HEK293 (cell line): Measurements from ENCODE around the gene KSR1.

ENCODE experiments used
- CTCF ChIA-PET: fragments of 350-600 bp; formaldehyde crosslinking; extraction: SDS; loops from one replicate; lab custom pipeline; 2021; ENCODE audit warnings: antibody characterized with exemption; lab: Yijun Ruan, JAX
- POLR2A ChIA-PET: fragments of 300-600 bp; formaldehyde crosslinking; extraction: SDS; loops from one replicate; lab custom pipeline; 2020; ENCODE audit warnings: antibody characterized with exemption, inconsistent platforms; lab: Yijun Ruan, JAX
- H3K27ac ChIP-seq: fragments of 200-500 bp; sonication (Bioruptor generic); 2 replicates; pipeline ENCODE4 v1.5.1; 2014; ENCODE audit warnings: low read depth, low read length, control low read depth, inconsistent platforms; ENCODE audit errors: extremely low read depth
- H3K36me3 ChIP-seq, 2 experiments: fragments of 200-500 bp in 1 of 2; sonication (Bioruptor generic) in 1 of 2; 1 replicate in 1 of 2; 2 replicates in 1 of 2; pipeline ENCODE4 v1.5.1; 2014 to 2017; ENCODE audit warnings: inconsistent platforms in 2 of 2, low read length in 2 of 2; ENCODE audit not compliant: control insufficient read depth in 2 of 2, insufficient read depth in 1 of 2
- H3K4me1 ChIP-seq: fragments of 200-500 bp; sonication (Bioruptor generic); 2 replicates; pipeline ENCODE4 v1.5.1; 2014; ENCODE audit warnings: mild to moderate bottlenecking, low read length, inconsistent platforms; ENCODE audit not compliant: control insufficient read depth, insufficient read depth
- H3K4me3 ChIP-seq: 2 replicates; pipeline ENCODE4 v1.5.1; 2011; ENCODE audit warnings: low read depth, mild to moderate bottlenecking, control low read depth, low read length, moderate library complexity
- H3K9me3 ChIP-seq: fragments of 200-500 bp; sonication (Bioruptor generic); 2 replicates; pipeline ENCODE4 v1.5.1; 2014; ENCODE audit warnings: low read depth, low read length, inconsistent platforms; ENCODE audit not compliant: control insufficient read depth, insufficient read depth
- GFI1B ChIP-seq: fragments of 450-650 bp; formaldehyde crosslinking; IDR thresholded peaks from 2 replicates; pipeline ENCODE4 v1.5.1; 2016; ENCODE audit warnings: missing biosample characterization, missing genetic modification characterization
- GLIS1 ChIP-seq: fragments of 450-650 bp; formaldehyde crosslinking; IDR thresholded peaks from 2 replicates; pipeline ENCODE4 v1.5.1; 2016; ENCODE audit warnings: missing biosample characterization, missing genetic modification characterization
- PRDM1 ChIP-seq: fragments of 450-650 bp; formaldehyde crosslinking; IDR thresholded peaks from 2 replicates; pipeline ENCODE4; 2016; ENCODE audit warnings: missing biosample characterization, missing genetic modification characterization
- SALL2 ChIP-seq: fragments of 450-650 bp; formaldehyde crosslinking; IDR thresholded peaks from 2 replicates; pipeline ENCODE4 v1.5.0; 2017; ENCODE audit warnings: missing biosample characterization, mild to moderate bottlenecking, missing genetic modification characterization, borderline replicate concordance
- TCF7L2 ChIP-seq: IDR thresholded peaks from 2 replicates; pipeline ENCODE4 v1.6.1; 2011; ENCODE audit warnings: low read depth, mild to moderate bottlenecking, inconsistent platforms, low read length, moderate library complexity, borderline replicate concordance
- TRIM28 ChIP-seq: IDR thresholded peaks from 2 replicates; pipeline ENCODE4 v1.6.1; 2011; ENCODE audit warnings: low read length, control low read depth, borderline replicate concordance
- ZBTB7A ChIP-seq: fragments of 450-650 bp; formaldehyde crosslinking; IDR thresholded peaks from 2 replicates; pipeline ENCODE4 v1.5.1; 2016; ENCODE audit warnings: low read depth, missing biosample characterization, missing genetic modification characterization
- ZEB2 ChIP-seq: fragments of 450-650 bp; formaldehyde crosslinking; IDR thresholded peaks from 2 replicates; pipeline ENCODE4 v1.5.1; 2016; ENCODE audit warnings: missing biosample characterization, missing genetic modification characterization
- ZFP41 ChIP-seq: fragments of 450-650 bp; formaldehyde crosslinking; IDR thresholded peaks from 2 replicates; pipeline ENCODE4 v1.5.1; 2016; ENCODE audit warnings: missing biosample characterization, missing genetic modification characterization, borderline replicate concordance
- ZNF121 ChIP-seq: fragments of 450-650 bp; formaldehyde crosslinking; IDR thresholded peaks from 2 replicates; pipeline ENCODE4 v1.5.1; 2016; ENCODE audit warnings: missing biosample characterization, missing genetic modification characterization
- ZNF174 ChIP-seq: fragments of 450-650 bp; formaldehyde crosslinking; IDR thresholded peaks from 2 replicates; pipeline ENCODE4 v1.5.0; 2017; ENCODE audit warnings: missing biosample characterization, mild to moderate bottlenecking, missing genetic modification characterization
- ZNF302 ChIP-seq: fragments of 450-650 bp; formaldehyde crosslinking; IDR thresholded peaks from 2 replicates; pipeline ENCODE4 v1.5.1; 2016; ENCODE audit warnings: missing biosample characterization, missing genetic modification characterization, low read depth
- ZNF473 ChIP-seq: fragments of 450-650 bp; formaldehyde crosslinking; IDR thresholded peaks from 2 replicates; pipeline ENCODE4 v1.5.1; 2017; ENCODE audit warnings: missing biosample characterization, missing genetic modification characterization
- ZNF521 ChIP-seq: fragments of 450-650 bp; formaldehyde crosslinking; IDR thresholded peaks from 2 replicates; pipeline ENCODE4 v1.5.1; 2017; ENCODE audit warnings: missing biosample characterization, mild to moderate bottlenecking, missing genetic modification characterization
- ZNF555 ChIP-seq: fragments of 450-650 bp; formaldehyde crosslinking; conservative IDR thresholded peaks from 2 replicates; pipeline ENCODE4 v1.5.1; 2017; ENCODE audit warnings: missing biosample characterization, mild to moderate bottlenecking, missing genetic modification characterization, inconsistent platforms
- ZNF626 ChIP-seq: fragments of 450-650 bp; sonication (Bioruptor Pico); formaldehyde crosslinking; IDR thresholded peaks from 2 replicates; pipeline ENCODE4 v1.5.1; 2018; ENCODE audit warnings: missing biosample characterization, missing genetic modification characterization, inconsistent platforms
- ZNF629 ChIP-seq: fragments of 450-650 bp; formaldehyde crosslinking; IDR thresholded peaks from 2 replicates; pipeline ENCODE4 v1.5.1; 2017; ENCODE audit warnings: missing biosample characterization, missing genetic modification characterization
- ZNF654 ChIP-seq: fragments of 450-650 bp; formaldehyde crosslinking; IDR thresholded peaks from 2 replicates; pipeline ENCODE4 v1.5.1; 2016; ENCODE audit warnings: low read depth, missing biosample characterization, missing genetic modification characterization
- ZNF777 ChIP-seq: fragments of 450-650 bp; formaldehyde crosslinking; IDR thresholded peaks from 2 replicates; pipeline ENCODE4 v1.5.1; 2017; ENCODE audit warnings: missing biosample characterization, missing genetic modification characterization, borderline replicate concordance
- ZNF792 ChIP-seq: fragments of 450-650 bp; formaldehyde crosslinking; IDR thresholded peaks from 2 replicates; pipeline ENCODE4 v1.5.1; 2016; ENCODE audit warnings: missing biosample characterization, missing genetic modification characterization
- TF ChIP-seq, protein P1 (sequence below): fragments of 450-650 bp; formaldehyde crosslinking; IDR thresholded peaks from 2 replicates; pipeline ENCODE4 v1.5.1; 2017; ENCODE audit warnings: missing biosample characterization, mild to moderate bottlenecking, missing genetic modification characterization, moderate library complexity
- TF ChIP-seq, protein P2 (sequence below): fragments of 450-650 bp; formaldehyde crosslinking; IDR thresholded peaks from 2 replicates; pipeline ENCODE4 v1.5.1; 2016; ENCODE audit warnings: missing biosample characterization, missing genetic modification characterization

Gene KSR1

DNA sequence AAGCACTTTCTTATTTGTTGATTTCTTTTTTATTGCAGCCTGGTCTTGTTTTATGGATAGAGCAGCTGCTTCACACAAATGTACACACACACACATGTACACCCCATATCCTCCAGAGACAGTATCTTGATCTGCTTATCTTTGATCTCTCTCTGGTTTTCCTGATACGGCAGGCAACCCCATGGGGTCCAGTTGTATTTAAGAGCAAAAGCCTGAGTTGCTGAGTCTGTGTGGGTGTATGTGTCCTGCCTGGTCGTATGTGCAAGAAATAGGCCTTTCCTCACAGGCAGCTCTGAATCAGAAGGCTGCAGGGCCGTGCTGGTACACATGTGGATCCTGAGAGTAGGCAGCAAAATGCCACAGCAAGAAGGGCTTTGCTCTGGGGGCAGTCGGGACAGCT, 160.2 kb downstream of the KSR1 start (continued):
- TF ChIP-seq ZNF473 (tag by site-specific recombination) (no peak), ZEB2 (tag by site-specific recombination) (no peak), ZNF654 (tag by site-specific recombination) (no peak)
- TF ChIP-seq, all 188 proteins: peak for 0

DNA sequence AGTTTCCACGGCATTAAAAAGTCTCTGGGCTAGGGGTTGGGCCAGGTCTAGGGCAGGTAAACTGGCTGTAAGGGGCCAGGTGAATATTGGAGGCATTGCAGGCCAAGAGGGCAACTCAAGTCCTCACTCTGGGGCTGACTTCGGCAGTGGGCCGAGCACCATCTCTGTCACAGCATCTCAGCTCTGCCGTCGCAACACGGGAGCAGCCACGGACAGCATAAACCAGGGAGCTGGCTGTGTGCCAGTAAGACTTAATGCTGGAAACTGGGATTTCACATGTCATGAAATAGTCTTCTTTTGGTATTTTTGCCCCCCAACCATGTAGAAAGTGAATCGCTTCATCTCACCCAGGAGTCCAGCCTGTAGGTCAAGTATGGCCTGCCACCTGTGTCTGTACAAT, 162.2 kb downstream of the KSR1 start:
- Histone ChIP-seq H3K36me3 (peaks cover 8 to 84% of the 10 kb centered on the region in 2 experiments), H3K4me1 (no peaks in the 10 kb centered on the region), H3K27ac (no peak overlapping the region), H3K4me3 (no peak overlapping the region), H3K9me3 (no peaks in the 10 kb centered on the region)
- TF ChIP-seq, protein P1, sequence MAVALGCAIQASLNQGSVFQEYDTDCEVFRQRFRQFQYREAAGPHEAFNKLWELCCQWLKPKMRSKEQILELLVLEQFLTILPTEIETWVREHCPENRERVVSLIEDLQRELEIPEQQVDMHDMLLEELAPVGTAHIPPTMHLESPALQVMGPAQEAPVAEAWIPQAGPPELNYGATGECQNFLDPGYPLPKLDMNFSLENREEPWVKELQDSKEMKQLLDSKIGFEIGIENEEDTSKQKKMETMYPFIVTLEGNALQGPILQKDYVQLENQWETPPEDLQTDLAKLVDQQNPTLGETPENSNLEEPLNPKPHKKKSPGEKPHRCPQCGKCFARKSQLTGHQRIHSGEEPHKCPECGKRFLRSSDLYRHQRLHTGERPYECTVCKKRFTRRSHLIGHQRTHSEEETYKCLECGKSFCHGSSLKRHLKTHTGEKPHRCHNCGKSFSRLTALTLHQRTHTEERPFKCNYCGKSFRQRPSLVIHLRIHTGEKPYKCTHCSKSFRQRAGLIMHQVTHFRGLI, result no peak
- no peak for TF ChIP-seq ZNF626 (tag by site-specific recombination)
- no peak for TF ChIP-seq TRIM28
- TF ChIP-seq ZNF121, result no peak
- no peak for TF ChIP-seq ZFP41 (tag by site-specific recombination)
- TF ChIP-seq ZNF302 (tag by site-specific recombination), result no peak
- TF ChIP-seq ZNF777 (tag by site-specific recombination), result no peak
- TF ChIP-seq ZNF629 (tag by site-specific recombination), result no peak
- TF ChIP-seq TCF7L2, result no peak
- TF ChIP-seq ZNF521 (tag by site-specific recombination), result no peak
- TF ChIP-seq, protein P2, sequence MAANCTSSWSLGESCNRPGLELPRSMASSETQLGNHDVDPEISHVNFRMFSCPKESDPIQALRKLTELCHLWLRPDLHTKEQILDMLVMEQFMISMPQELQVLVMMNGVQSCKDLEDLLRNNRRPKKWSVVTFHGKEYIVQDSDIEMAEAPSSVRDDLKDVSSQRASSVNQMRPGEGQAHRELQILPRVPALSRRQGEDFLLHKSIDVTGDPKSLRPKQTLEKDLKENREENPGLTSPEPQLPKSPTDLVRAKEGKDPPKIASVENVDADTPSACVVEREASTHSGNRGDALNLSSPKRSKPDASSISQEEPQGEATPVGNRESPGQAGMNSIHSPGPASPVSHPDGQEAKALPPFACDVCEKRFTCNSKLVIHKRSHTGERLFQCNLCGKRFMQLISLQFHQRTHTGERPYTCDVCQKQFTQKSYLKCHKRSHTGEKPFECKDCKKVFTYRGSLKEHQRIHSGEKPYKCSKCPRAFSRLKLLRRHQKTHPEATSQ (tag by site-specific recombination), result no peak
- no peak for TF ChIP-seq GFI1B (tag by site-specific recombination)
- TF ChIP-seq ZNF174 (tag by site-specific recombination), result no peak
- TF ChIP-seq GLIS1 (tag by site-specific recombination), result no peak
- ChIA-PET CTCF (interaction anchor here (0.8 to 20.8 kb wide), 3 partner anchors 32 to 275 kb away, joined by 3 to 267 read pairs (median 3); no protein-coding TSS in a partner anchor), POLR2A (no interaction called here)

DNA sequence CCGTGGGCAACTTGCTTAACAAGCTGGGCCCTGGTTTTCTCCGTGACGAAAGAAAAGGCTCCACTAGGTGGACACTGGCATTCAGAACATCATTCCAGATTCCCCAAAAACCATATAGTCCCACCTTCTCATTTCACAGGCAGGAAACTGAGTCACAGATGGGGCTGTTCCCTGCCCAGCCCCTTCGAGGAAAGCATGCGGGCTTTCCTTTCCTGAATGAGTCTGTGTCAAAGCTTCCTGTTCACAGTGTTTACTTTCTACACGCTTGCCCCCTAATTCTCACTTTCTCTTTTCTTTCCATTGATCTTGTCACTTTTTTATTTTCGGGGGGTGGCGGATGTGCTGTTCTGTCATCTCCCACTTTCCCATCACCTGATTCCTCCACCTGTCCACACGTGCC, 164.5 kb downstream of the KSR1 start:
- no peak overlapping the region for H3K27ac ChIP-seq
- no peaks in the 10 kb centered on the region for H3K9me3 ChIP-seq
- peaks cover 4 to 84% of the 10 kb centered on the region in 2 experiments for H3K36me3 ChIP-seq
- ChIA-PET CTCF (interaction anchor here (1.6 kb wide), 1 partner anchor 18 kb away, joined by 8 read pairs; no protein-coding TSS in a partner anchor), POLR2A (no interaction called here)
- no peak overlapping the region for H3K4me3 ChIP-seq
- H3K4me1 ChIP-seq, result no peaks in the 10 kb centered on the region
- peak; percentile 29; the same call in 1 of the 2 replicates for TF ChIP-seq PRDM1 (tag by site-specific recombination)
- no peak for TF ChIP-seq ZBTB7A (tag by site-specific recombination)

DNA sequence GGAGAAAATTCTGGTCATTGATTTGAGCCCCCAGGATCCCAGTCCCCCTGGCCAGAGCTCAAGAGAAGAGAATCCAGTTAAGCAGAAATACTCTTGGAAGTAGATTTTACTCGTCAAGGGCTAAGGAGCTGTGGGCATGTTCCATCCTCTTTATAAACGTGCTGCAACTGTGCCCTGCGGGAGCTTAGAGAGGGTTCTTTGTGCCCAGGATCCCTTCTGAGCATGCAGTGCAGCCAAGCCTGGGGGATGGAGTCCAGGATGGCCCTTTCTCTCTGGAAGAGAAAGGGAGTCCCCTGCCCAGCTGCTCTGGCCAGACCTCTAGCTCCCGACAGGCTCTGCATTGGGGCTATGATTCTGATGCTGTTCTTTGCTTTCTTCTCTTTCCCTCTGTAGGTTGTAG, 165.3 kb downstream of the KSR1 start:
- Histone ChIP-seq H3K9me3 (no peaks in the 10 kb centered on the region), H3K27ac (no peak overlapping the region)
- TF ChIP-seq SALL2 (tag by site-specific recombination) (no peak), ZNF555 (no peak), ZNF792 (tag by site-specific recombination) (no peak)
- TF ChIP-seq, all 188 proteins: peak for 0
- no peaks in the 10 kb centered on the region for H3K4me1 ChIP-seq
- peaks cover 4 to 86% of the 10 kb centered on the region in 2 experiments for H3K36me3 ChIP-seq
- ChIA-PET POLR2A (interaction anchor here (0.9 kb wide), 1 partner anchor 8 kb away, joined by 3 read pairs; no protein-coding TSS in a partner anchor), CTCF (interaction anchor here (0.6 to 3.0 kb wide), 5 partner anchors 14 to 33 kb away, joined by 3 to 15 read pairs (median 8); no protein-coding TSS in a partner anchor)
- H3K4me3 ChIP-seq, result no peak overlapping the region
